ENCODE measurements around the gene SLC9A3. TPM values are rescaled to one million over a fixed set of nuclear protein-coding genes. Genes with fewer than 3 reads are reported as not detected.

The SLC9A3 gene
- total and polyA plus RNA-seq, 2 of the 13 experiments (the other 11 are each of a cell fraction or from before 2014, with no cell fraction given) = 1.5 to 1.8 TPM

GRCh38 chr5:488744-489688 lies 35.2 kb downstream of the SLC9A3 start (continued):
- TF ChIP-seq RNF219 (CRISPR knock-in tag; IDR thresholded peaks at IDR 0.05) (no peak), REST (IDR thresholded peaks at IDR 0.05; ENCODE audit: borderline replicate concordance in 1 of 2, low read depth in 1 of 2, low read length in 2 of 2) (no peak), MAX (IDR thresholded peaks at IDR 0.05) (peak; percentile 57), ZHX1 (CRISPR knock-in tag; IDR thresholded peaks at IDR 0.05; ENCODE audit: low read depth) (no peak), ZNF275 (CRISPR knock-in tag; IDR thresholded peaks at IDR 0.05; ENCODE audit: borderline replicate concordance) (no peak), ZNF687 (CRISPR knock-in tag; IDR thresholded peaks at IDR 0.05) (peak; percentile 39), ZNF839 (CRISPR knock-in tag; IDR thresholded peaks at IDR 0.05; ENCODE audit: borderline replicate concordance) (no peak), PHF21A (CRISPR knock-in tag; IDR thresholded peaks at IDR 0.05) (no peak)

All from HepG2 (cell line).